ENCODE results near the gene ITPK1. TPM values are rescaled to one million over a fixed set of nuclear protein-coding genes. Genes with fewer than 3 reads are reported as not detected.

The ITPK1 gene
- total RNA-seq, 2 experiments from 2014 or later: 17.8 to 34.7 TPM

DNA sequence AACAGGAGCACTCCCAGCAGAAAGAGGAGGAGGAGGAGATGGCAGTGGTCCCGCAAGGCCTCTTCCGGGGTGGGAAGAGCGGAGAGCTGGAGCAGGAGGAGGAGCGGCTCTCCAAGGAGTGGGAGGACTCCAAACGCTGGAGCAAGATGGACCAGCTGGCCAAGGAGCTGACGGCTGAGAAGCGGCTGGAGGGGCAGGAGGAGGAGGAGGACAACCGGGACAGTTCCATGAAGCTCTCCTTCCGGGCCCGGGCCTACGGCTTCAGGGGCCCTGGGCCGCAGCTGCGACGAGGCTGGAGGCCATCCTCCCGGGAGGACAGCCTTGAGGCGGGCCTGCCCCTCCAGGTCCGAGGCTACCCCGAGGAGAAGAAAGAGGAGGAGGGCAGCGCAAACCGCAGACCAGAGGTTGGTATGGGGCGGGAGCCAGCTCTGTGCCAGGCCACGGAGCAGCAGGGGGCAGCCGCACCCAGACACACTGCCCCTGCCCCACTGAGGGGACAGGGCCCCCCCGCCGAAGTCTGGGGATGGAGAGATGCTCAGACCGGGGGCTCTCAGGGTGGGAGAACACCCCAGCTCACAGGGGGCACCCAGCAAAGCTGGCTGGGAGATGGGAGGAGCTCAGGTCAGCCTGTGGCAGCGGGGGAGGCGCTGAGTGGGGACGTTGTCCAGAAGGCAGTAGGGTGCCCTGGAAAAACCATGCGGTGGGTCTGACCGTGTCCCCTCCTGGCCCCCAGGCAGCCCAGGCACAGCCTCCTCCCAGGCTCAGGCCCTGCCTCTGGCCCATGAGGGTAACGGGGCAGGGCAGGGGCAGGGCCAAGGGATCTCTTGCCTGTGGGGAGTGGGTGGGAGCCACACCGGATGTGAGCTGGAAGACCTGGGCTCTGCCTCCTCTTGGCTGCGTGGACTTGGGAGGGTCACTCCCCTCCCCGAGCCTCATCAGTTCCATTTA lies 183.0 kb downstream of the ITPK1 start:
- intact Hi-C loops (cut with micrococcal nuclease; ENCODE audit: unreplicated experiment): no loop called here

DNA sequence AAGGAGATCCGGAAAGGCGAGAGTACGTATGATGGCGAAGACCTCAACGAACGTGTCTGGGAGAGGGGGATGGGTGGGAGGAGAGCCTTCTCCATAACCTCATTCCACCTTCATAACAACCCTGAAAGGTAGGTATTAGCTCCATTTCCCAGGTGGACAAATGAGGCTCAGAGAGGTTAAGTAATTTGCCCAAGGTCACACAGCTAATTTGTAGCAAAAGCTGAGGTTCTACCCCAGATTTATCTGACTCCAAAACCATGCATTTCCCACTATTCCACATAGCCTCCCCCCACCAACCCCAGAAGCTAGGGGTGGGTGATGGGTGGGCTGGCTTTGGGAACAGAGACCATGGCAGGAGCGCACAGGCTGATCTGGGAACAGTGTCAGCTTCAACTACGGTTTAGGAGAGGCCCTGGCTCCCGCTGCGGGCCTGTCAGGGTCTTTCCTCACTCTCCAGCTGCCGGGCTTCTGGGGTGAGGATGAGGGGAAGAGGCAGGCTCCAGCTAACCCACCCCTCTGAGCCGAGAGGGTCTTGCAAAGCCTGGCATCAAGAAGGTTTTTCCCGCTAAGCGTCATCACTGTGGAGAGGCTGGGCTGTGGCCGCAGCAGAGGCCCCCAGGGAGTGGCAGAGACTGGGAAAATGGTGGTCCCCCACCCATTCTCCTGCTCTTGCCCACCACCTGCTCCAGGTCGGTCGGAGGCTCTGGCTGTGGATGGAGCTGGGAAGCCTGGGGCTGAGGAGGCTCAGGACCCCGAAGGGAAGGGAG lies 183.9 kb downstream of the ITPK1 start:
- CTCF ChIA-PET (ENCODE audit: unreplicated experiment): no interaction called here
- no peak for TF ChIP-seq EZH2phosphoT487 (IDR thresholded peaks at IDR 0.05; ENCODE audit: borderline replicate concordance, low read depth, low read length)
- TF ChIP-seq, protein P1, sequence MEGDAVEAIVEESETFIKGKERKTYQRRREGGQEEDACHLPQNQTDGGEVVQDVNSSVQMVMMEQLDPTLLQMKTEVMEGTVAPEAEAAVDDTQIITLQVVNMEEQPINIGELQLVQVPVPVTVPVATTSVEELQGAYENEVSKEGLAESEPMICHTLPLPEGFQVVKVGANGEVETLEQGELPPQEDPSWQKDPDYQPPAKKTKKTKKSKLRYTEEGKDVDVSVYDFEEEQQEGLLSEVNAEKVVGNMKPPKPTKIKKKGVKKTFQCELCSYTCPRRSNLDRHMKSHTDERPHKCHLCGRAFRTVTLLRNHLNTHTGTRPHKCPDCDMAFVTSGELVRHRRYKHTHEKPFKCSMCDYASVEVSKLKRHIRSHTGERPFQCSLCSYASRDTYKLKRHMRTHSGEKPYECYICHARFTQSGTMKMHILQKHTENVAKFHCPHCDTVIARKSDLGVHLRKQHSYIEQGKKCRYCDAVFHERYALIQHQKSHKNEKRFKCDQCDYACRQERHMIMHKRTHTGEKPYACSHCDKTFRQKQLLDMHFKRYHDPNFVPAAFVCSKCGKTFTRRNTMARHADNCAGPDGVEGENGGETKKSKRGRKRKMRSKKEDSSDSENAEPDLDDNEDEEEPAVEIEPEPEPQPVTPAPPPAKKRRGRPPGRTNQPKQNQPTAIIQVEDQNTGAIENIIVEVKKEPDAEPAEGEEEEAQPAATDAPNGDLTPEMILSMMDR (conservative IDR thresholded peaks at IDR 0.05; ENCODE audit: low read length): no peak

More for the DNA sequence above, 183.0 kb downstream of the ITPK1 start:
- H3K4me1 ChIP-seq (ENCODE audit: insufficient read depth, low read length, poor library complexity, severe bottlenecking): peaks cover 6% of the 10 kb centered on the region
- H3K27ac ChIP-seq (ENCODE audit: low read depth, low read length, poor library complexity, severe bottlenecking): no peak overlapping the region
- no peaks in the 10 kb centered on the region for H3K9me3 ChIP-seq (ENCODE audit: low read length)
- ChIA-PET CTCF (ENCODE audit: unreplicated experiment) (no interaction called here), POLR2A (no interaction called here)
- H2AFZ ChIP-seq (ENCODE audit: low read length): no peak overlapping the region
- H3K4me2 ChIP-seq (ENCODE audit: low read length): no peak overlapping the region
- TF ChIP-seq EZH2phosphoT487 (IDR thresholded peaks at IDR 0.05; ENCODE audit: borderline replicate concordance, low read depth, low read length): no peak
- TF ChIP-seq, protein P1 (conservative IDR thresholded peaks at IDR 0.05; ENCODE audit: low read length): no peak
- H3K79me2 ChIP-seq (ENCODE audit: insufficient read depth, low read depth, low read length): no peaks in the 10 kb centered on the region
- DNase-seq (ENCODE audit: low spot score): no peak
- no peaks in the 10 kb centered on the region for H3K36me3 ChIP-seq (ENCODE audit: insufficient read depth, low read length)
- no peaks in the 10 kb centered on the region for H4K20me1 ChIP-seq (ENCODE audit: insufficient read depth, low read length)
- H3K9me2 ChIP-seq (ENCODE audit: insufficient read depth, low read length): no peaks in the 10 kb centered on the region
- H3K4me3 ChIP-seq (ENCODE audit: low read depth, low read length, poor library complexity, severe bottlenecking): no peak overlapping the region
- BruUV-seq (replicated peaks): no TSS peak

More for the DNA sequence above, 183.9 kb downstream of the ITPK1 start:
- peaks cover 15% of the 10 kb centered on the region for H3K4me1 ChIP-seq (ENCODE audit: insufficient read depth, low read length, poor library complexity, severe bottlenecking)
- POLR2A ChIA-PET: no interaction called here
- no peaks in the 10 kb centered on the region for H3K36me3 ChIP-seq (ENCODE audit: insufficient read depth, low read length)
- H3K4me2 ChIP-seq (ENCODE audit: low read length): no peak overlapping the region
- no peaks in the 10 kb centered on the region for H3K9me3 ChIP-seq (ENCODE audit: low read length)
- H3K4me3 ChIP-seq (ENCODE audit: low read depth, low read length, poor library complexity, severe bottlenecking): no peak overlapping the region
- no peaks in the 10 kb centered on the region for H3K79me2 ChIP-seq (ENCODE audit: insufficient read depth, low read depth, low read length)
- intact Hi-C loops (cut with micrococcal nuclease; ENCODE audit: unreplicated experiment): no loop called here
- no peaks in the 10 kb centered on the region for H4K20me1 ChIP-seq (ENCODE audit: insufficient read depth, low read length)
- no peaks in the 10 kb centered on the region for H3K9me2 ChIP-seq (ENCODE audit: insufficient read depth, low read length)
- BruUV-seq (replicated peaks): no TSS peak
- DNase-seq (ENCODE audit: low spot score): no peak
- no peak overlapping the region for H2AFZ ChIP-seq (ENCODE audit: low read length)
- no peak overlapping the region for H3K27ac ChIP-seq (ENCODE audit: low read depth, low read length, poor library complexity, severe bottlenecking)

Measured in OCI-LY7 (cell line).